Measurements from ENCODE around the gene OBSL1. TPM values are rescaled to one million over a fixed set of nuclear protein-coding genes. Genes with fewer than 3 reads are reported as not detected.

OBSL1 gene
- total RNA-seq, 1 donor from 2014 or later: 9.2 TPM

DNA sequence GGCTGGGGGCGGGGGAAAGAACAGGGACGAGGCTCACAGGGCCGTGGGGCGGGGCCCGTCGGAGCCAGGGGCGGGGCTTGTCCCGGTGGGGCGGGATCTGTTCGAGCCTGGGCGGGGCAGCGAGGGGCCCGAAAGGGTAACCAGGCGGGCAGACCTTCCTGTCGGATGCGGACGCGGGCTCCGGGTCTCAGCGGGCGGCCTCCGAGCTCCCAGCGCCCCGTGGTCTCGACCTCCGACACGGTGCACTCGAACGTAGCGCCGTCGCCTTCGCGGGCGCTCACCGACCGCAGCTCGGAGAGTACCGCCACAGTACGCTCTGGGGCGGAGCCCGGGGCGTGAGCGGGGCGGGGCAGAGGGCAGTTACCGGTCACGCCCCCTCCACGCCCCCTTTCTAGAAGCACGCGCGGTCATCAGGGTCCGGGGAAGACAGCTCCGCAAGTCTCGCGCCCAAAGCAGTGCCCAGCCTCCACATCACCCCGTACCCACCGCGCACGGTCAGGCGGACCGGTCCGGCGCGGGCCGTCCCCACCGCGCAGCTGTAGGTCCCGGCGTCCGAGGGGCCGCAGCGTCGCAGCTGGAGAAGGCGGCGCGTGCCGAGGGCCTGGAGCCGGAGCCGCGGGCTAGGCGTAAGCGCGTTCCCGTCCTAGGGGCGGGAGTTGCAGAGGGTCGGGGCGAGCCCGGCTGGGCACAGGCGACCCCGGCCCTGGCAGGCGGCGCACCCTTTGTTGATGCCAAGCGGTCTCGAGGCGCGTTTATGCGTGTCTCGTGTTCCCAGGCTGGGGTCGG lies 18.8 kb downstream of the OBSL1 start:
- TF ChIP-seq, protein P1, sequence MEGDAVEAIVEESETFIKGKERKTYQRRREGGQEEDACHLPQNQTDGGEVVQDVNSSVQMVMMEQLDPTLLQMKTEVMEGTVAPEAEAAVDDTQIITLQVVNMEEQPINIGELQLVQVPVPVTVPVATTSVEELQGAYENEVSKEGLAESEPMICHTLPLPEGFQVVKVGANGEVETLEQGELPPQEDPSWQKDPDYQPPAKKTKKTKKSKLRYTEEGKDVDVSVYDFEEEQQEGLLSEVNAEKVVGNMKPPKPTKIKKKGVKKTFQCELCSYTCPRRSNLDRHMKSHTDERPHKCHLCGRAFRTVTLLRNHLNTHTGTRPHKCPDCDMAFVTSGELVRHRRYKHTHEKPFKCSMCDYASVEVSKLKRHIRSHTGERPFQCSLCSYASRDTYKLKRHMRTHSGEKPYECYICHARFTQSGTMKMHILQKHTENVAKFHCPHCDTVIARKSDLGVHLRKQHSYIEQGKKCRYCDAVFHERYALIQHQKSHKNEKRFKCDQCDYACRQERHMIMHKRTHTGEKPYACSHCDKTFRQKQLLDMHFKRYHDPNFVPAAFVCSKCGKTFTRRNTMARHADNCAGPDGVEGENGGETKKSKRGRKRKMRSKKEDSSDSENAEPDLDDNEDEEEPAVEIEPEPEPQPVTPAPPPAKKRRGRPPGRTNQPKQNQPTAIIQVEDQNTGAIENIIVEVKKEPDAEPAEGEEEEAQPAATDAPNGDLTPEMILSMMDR (IDR thresholded peaks at IDR 0.05; ENCODE audit: insufficient read depth, low read length, severe bottlenecking): no peak
- Histone ChIP-seq H3K36me3 (ENCODE audit: control insufficient read depth, insufficient read depth, low read length) (no peaks in the 10 kb centered on the region), H3K27me3 (ENCODE audit: control insufficient read depth, insufficient read depth, low read length) (peaks cover 3% of the 10 kb centered on the region), H3K4me3 (ENCODE audit: low read depth, low read length) (peak overlapping the region; percentile 62)
- peak; percentile 58 for DNase-seq (ENCODE audit: low read depth)
- FAIRE-seq: no peak

DNA sequence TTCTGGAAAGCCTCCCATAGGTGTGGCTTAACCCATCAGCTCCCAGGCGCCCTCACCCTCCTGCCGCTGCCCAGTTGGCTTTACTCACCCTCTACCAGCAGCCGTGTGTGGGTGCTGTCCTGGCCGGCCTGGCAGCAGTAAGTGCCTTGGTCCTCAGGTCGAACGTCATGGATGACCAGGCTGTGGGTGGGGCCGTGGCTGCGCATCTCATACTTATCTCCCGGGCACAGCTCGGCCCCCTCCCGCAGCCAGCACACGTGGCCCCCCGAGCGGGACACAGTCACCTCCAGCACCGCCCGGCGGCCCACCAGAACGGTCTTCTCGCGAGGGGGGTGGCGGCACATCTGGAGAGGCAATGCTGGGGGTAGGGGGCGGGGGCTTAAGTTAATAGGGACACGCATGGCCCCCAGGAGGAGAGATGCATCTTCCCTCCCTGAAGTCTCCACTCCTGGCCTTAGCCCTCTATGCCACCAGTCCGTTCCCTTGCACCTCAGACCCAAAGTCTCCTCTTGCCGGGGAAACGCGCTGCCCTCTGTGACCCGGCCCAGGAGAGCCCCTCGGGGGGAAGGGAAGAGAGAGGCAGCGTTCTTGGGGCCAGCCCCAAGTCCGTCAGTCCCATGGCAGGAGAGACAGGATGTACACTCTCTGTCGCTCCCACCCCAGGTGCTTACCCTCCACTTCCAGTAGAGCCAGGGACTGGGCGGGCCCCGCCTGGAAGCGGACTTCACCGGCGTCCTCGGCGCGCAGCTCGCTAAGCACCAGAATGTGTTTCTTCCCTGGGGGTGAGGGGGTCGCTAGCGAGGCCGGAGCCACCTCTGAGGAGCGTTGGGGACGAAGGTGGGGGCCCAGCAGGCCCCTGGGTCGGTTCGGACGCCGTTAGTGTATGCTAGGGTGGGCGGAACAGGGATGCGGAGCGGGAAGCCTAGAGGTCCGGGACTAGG lies 19.6 kb downstream of the OBSL1 start:
- Histone ChIP-seq H3K27me3 (ENCODE audit: control insufficient read depth, insufficient read depth, low read length) (peaks cover 3% of the 10 kb centered on the region), H3K4me3 (ENCODE audit: low read depth, low read length) (peak overlapping the region; percentile 62), H3K36me3 (ENCODE audit: control insufficient read depth, insufficient read depth, low read length) (no peaks in the 10 kb centered on the region)
- TF ChIP-seq, protein P1 (IDR thresholded peaks at IDR 0.05; ENCODE audit: insufficient read depth, low read length, severe bottlenecking): no peak
- no peak for FAIRE-seq
- DNase-seq (ENCODE audit: low read depth): peak; percentile 22

DNA sequence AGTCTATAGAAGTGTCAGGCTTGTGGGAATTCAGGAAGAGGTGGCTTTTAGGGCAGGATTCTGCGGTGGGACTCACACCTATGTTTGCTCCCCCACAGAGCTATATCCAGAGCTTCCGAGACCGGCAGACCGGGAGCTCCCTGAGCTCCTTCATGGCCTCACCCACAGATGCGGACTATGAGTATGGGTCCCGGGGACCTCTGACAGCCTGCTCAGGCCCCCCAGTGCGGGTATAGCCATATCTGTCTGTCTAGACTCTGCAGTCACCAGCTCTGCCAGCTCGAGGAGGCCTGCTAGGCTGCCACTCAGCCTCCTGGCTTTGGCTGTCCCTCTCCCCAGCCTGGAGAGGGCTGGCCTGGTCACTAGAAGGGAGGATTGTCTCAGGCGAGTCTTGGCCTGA lies 21.7 kb downstream of the OBSL1 start:
- TF ChIP-seq, protein P1 (IDR thresholded peaks at IDR 0.05; ENCODE audit: insufficient read depth, low read length, severe bottlenecking): no peak
- DNase-seq (ENCODE audit: low read depth) (no peak), FAIRE-seq (no peak)
- no peaks in the 10 kb centered on the region for H3K36me3 ChIP-seq (ENCODE audit: control insufficient read depth, insufficient read depth, low read length)
- H3K27me3 ChIP-seq (ENCODE audit: control insufficient read depth, insufficient read depth, low read length): peaks cover 3% of the 10 kb centered on the region
- no peak overlapping the region for H3K4me3 ChIP-seq (ENCODE audit: low read depth, low read length)

DNA sequence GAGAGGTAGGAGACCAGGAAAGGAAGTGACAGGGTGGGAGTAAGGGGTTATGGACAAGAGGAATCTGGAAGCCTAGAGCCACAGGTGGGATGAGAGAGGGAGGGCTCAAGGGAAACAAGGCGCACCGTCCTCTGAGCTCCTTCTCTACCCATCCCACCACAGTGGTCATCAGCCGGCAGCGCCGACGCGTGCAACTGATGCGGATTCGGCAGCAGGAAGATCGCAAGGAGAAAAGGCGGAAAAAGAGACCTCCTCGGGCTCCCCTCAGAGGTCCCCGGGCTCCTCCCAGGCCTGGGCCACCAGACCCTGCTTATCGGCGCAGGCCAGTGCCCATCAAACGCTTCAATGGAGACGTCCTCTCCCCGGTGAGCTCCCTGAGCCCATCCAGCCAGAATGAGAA lies 22.3 kb downstream of the OBSL1 start:
- Histone ChIP-seq H3K36me3 (ENCODE audit: control insufficient read depth, insufficient read depth, low read length) (no peaks in the 10 kb centered on the region), H3K27me3 (ENCODE audit: control insufficient read depth, insufficient read depth, low read length) (peaks cover 3% of the 10 kb centered on the region), H3K4me3 (ENCODE audit: low read depth, low read length) (no peak overlapping the region)
- TF ChIP-seq, protein P1 (IDR thresholded peaks at IDR 0.05; ENCODE audit: insufficient read depth, low read length, severe bottlenecking): no peak
- no peak for FAIRE-seq
- DNase-seq (ENCODE audit: low read depth): no peak

DNA sequence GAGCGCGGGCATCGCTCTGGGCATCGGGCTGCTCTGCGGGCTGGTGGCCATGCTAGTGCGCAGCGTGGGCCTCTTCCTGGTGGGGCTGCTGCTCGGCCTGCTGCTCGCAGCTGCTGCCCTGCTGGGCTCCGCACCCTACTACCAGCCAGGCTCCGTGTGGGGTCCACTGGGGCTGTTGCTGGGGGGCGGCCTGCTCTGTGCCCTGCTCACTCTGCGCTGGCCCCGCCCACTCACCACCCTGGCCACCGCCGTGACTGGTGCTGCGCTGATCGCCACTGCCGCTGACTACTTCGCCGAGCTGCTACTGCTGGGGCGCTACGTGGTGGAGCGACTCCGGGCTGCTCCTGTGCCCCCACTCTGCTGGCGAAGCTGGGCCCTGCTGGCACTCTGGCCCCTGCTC lies 23.7 kb downstream of the OBSL1 start:
- FAIRE-seq (no peak), DNase-seq (ENCODE audit: low read depth) (no peak)
- H3K4me3 ChIP-seq (ENCODE audit: low read depth, low read length): no peak overlapping the region
- no peaks in the 10 kb centered on the region for H3K36me3 ChIP-seq (ENCODE audit: control insufficient read depth, insufficient read depth, low read length)
- TF ChIP-seq, protein P1 (IDR thresholded peaks at IDR 0.05; ENCODE audit: insufficient read depth, low read length, severe bottlenecking): no peak
- H3K27me3 ChIP-seq (ENCODE audit: control insufficient read depth, insufficient read depth, low read length): no peaks in the 10 kb centered on the region
